Neural progenitor cell (in vitro differentiated cells): Measurements from ENCODE around the gene GFM2. TPM values are rescaled to one million over a fixed set of nuclear protein-coding genes. Genes with fewer than 3 reads are reported as not detected.
"Not testable (repeated sequence)": the region's sequence is repeated elsewhere in the genome, so short reads cannot be mapped to it uniquely, and the experiment has no call there.

Experiments
- DNase-seq: peaks from one replicate; pipeline ENCODE4 v3.0.0-alpha.2; 2016; ENCODE audit warnings: low spot score
- H2AFZ ChIP-seq: fragments of 200-600 bp; sonication (generic); replicated peaks from 2 replicates; pipeline ENCODE4 v1.6.1; 2016; ENCODE audit warnings: antibody characterized with exemption
- H3F3A ChIP-seq: fragments of 200-600 bp; sonication (generic); 2 replicates; pipeline ENCODE4 v1.6.1; 2016; ENCODE audit warnings: antibody characterized with exemption, low read depth
- H3K27ac ChIP-seq: fragments of 200-600 bp; sonication (generic); 2 replicates; pipeline ENCODE4 v1.5.1; 2016; ENCODE audit warnings: mild to moderate bottlenecking
- H3K27me3 ChIP-seq: fragments of 200-600 bp; sonication (generic); 2 replicates; pipeline ENCODE4 v1.6.1; 2016; ENCODE audit warnings: mild to moderate bottlenecking, moderate library complexity
- H3K36me3 ChIP-seq: fragments of 200-600 bp; sonication (generic); 2 replicates; pipeline ENCODE4 v1.5.1; 2016
- H3K4me1 ChIP-seq: fragments of 200-600 bp; sonication (generic); 2 replicates; pipeline ENCODE4 v1.6.1; 2016; ENCODE audit warnings: mixed run types
- H3K4me2 ChIP-seq: fragments of 200-600 bp; sonication (generic); 2 replicates; pipeline ENCODE4 v1.6.1; 2016
- H3K4me3 ChIP-seq: fragments of 200-600 bp; sonication (generic); 2 replicates; pipeline ENCODE4 v1.5.1; 2016
- H3K79me2 ChIP-seq: fragments of 200-600 bp; sonication (generic); 2 replicates; pipeline ENCODE4 v1.6.1; 2016; ENCODE audit warnings: low read depth
- H3K9ac ChIP-seq: fragments of 200-600 bp; sonication (generic); 2 replicates; pipeline ENCODE4 v1.6.1; 2016
- H3K9me3 ChIP-seq: fragments of 200-600 bp; sonication (generic); 2 replicates; pipeline ENCODE4 v1.5.1; 2016; ENCODE audit warnings: low read depth
- H4K20me1 ChIP-seq: fragments of 200-600 bp; sonication (generic); 2 replicates; pipeline ENCODE4 v1.6.1; 2016; ENCODE audit warnings: low read depth
- H3K27ac Mint-ChIP-seq: 3 replicates; pipeline ENCODE4 v1.8.0; 2021; ENCODE audit warnings: mixed read lengths
- H3K27me3 Mint-ChIP-seq: 2 replicates; pipeline ENCODE4 v1.8.0; 2022; ENCODE audit warnings: low read depth, mild to moderate bottlenecking, inconsistent platforms, moderate library complexity, mixed read lengths; ENCODE audit not compliant: insufficient read depth
- H3K36me3 Mint-ChIP-seq: 3 replicates; pipeline ENCODE4 v1.8.0; 2021; ENCODE audit warnings: mixed read lengths
- H3K4me1 Mint-ChIP-seq: 3 replicates; pipeline ENCODE4 v1.8.0; 2021; ENCODE audit warnings: mixed read lengths
- H3K4me3 Mint-ChIP-seq: 3 replicates; pipeline ENCODE4 v1.8.0; 2021; ENCODE audit warnings: mild to moderate bottlenecking, moderate library complexity, mixed read lengths
- H3K9me3 Mint-ChIP-seq: 3 replicates; pipeline ENCODE4 v1.8.0; 2020; ENCODE audit warnings: mixed read lengths
- EZH2 ChIP-seq: fragments of 200-600 bp; sonication (generic); IDR thresholded peaks from 2 replicates; pipeline ENCODE4 v1.6.1; 2017; ENCODE audit warnings: antibody characterized with exemption, mild to moderate bottlenecking, moderate library complexity
- EZH2phosphoT487 ChIP-seq: fragments of 200-600 bp; sonication (generic); IDR thresholded peaks from 2 replicates; pipeline ENCODE4 v1.6.1; 2017; ENCODE audit warnings: antibody characterized with exemption
- total RNA-seq: library from RNA; depleted of rRNA; stranded (reverse); fragments of >200 nt; gene quantifications from 2 replicates; pipeline ENCODE4 v1.2.3, GENCODE V29; 2015; ENCODE audit warnings: low replicate concordance
- TF ChIP-seq, protein P1 (sequence below): fragments of 200-600 bp; sonication (generic); IDR thresholded peaks from 2 replicates; pipeline ENCODE4 v1.5.1; 2017; ENCODE audit warnings: antibody characterized with exemption, mild to moderate bottlenecking

GFM2 gene
- total RNA-seq, 1 donor from 2014 or later = 67.9 TPM

DNA sequence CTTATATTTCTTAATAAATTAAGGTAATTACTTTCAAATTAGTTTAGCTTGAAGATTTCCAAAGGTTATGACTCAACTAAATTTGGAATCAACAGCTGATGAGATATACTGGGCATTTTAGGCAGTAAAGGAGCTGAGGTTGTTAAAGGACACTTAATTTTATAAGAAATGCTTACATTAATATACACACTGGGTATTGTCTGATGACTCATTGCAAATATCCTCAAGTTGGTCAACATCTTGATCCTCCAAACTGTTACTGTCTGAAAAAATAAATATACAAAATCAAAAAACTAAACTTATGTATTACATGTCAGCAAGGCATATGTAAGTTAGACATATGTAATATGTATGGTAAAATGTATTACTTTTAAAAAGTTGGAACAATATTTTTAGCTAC is 3.4 kb downstream of the GFM2 start:
- peaks cover 4% of the 10 kb centered on the region for H3K27me3 Mint-ChIP-seq
- DNase-seq = no peak
- peaks cover 3% of the 10 kb centered on the region for H3K36me3 Mint-ChIP-seq
- H3K79me2 ChIP-seq = peaks cover 50% of the 10 kb centered on the region
- TF ChIP-seq EZH2 = no peak
- TF ChIP-seq, protein P1, sequence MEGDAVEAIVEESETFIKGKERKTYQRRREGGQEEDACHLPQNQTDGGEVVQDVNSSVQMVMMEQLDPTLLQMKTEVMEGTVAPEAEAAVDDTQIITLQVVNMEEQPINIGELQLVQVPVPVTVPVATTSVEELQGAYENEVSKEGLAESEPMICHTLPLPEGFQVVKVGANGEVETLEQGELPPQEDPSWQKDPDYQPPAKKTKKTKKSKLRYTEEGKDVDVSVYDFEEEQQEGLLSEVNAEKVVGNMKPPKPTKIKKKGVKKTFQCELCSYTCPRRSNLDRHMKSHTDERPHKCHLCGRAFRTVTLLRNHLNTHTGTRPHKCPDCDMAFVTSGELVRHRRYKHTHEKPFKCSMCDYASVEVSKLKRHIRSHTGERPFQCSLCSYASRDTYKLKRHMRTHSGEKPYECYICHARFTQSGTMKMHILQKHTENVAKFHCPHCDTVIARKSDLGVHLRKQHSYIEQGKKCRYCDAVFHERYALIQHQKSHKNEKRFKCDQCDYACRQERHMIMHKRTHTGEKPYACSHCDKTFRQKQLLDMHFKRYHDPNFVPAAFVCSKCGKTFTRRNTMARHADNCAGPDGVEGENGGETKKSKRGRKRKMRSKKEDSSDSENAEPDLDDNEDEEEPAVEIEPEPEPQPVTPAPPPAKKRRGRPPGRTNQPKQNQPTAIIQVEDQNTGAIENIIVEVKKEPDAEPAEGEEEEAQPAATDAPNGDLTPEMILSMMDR = no peak
- no peak overlapping the region for H2AFZ ChIP-seq
- peaks cover 12% of the 10 kb centered on the region for H4K20me1 ChIP-seq
- H3K4me2 ChIP-seq = no peak overlapping the region
- H3K4me3 Mint-ChIP-seq = no peak overlapping the region
- no peak overlapping the region for H3K4me3 ChIP-seq
- no peaks in the 10 kb centered on the region for H3K27me3 ChIP-seq
- H3K27ac ChIP-seq = no peak overlapping the region
- no peak overlapping the region for H3K9ac ChIP-seq
- H3K4me1 ChIP-seq = peaks cover 7% of the 10 kb centered on the region
- H3K4me1 Mint-ChIP-seq = peaks cover 25% of the 10 kb centered on the region
- H3K27ac Mint-ChIP-seq = no peak overlapping the region
- peaks cover 4% of the 10 kb centered on the region for H3F3A ChIP-seq
- no peaks in the 10 kb centered on the region for H3K9me3 Mint-ChIP-seq
- no peaks in the 10 kb centered on the region for H3K9me3 ChIP-seq
- H3K36me3 ChIP-seq = peaks cover 9% of the 10 kb centered on the region

GRCh38 chr5:74762599-74762998 is 4.3 kb downstream of the GFM2 start:
- H3K4me1 Mint-ChIP-seq = peaks cover 18% of the 10 kb centered on the region
- H3K4me3 ChIP-seq = no peak overlapping the region

GRCh38 chr5:74761241-74761640 is 5.7 kb downstream of the GFM2 start:
- Histone ChIP-seq H2AFZ (no peak overlapping the region), H3K27ac (no peak overlapping the region), H3F3A (no peaks in the 10 kb centered on the region), H3K27me3 (no peaks in the 10 kb centered on the region), H3K4me2 (no peak overlapping the region), H3K9ac (no peak overlapping the region), H4K20me1 (no peaks in the 10 kb centered on the region), H3K4me1 (no peaks in the 10 kb centered on the region), H3K9me3 (no peaks in the 10 kb centered on the region), H3K36me3 (peaks cover 20% of the 10 kb centered on the region), H3K79me2 (peaks cover 30% of the 10 kb centered on the region), H3K4me3 (no peak overlapping the region)
- Mint-ChIP-seq H3K4me1 (peaks cover 10% of the 10 kb centered on the region), H3K36me3 (peaks cover 16% of the 10 kb centered on the region), H3K27ac (no peak overlapping the region), H3K9me3 (no peaks in the 10 kb centered on the region), H3K4me3 (no peak overlapping the region), H3K27me3 (peaks cover 2% of the 10 kb centered on the region)
- no peak for DNase-seq
- no peak for TF ChIP-seq EZH2phosphoT487
- TF ChIP-seq, protein P1 = no peak
- no peak for TF ChIP-seq EZH2

More at GRCh38 chr5:74762599-74762998, 4.3 kb downstream of the GFM2 start:
- H3K27me3 ChIP-seq = no peaks in the 10 kb centered on the region
- H3K36me3 ChIP-seq = peaks cover 15% of the 10 kb centered on the region
- H3K9me3 ChIP-seq = no peaks in the 10 kb centered on the region
- peaks cover 4% of the 10 kb centered on the region for H3F3A ChIP-seq
- H3K27ac Mint-ChIP-seq = no peak overlapping the region
- TF ChIP-seq, protein P1 = no peak
- TF ChIP-seq EZH2phosphoT487 (no peak), EZH2 (no peak)
- no peaks in the 10 kb centered on the region for H3K4me1 ChIP-seq
- H3K9ac ChIP-seq = no peak overlapping the region
- no peak overlapping the region for H2AFZ ChIP-seq
- H3K4me2 ChIP-seq = no peak overlapping the region
- H3K79me2 ChIP-seq = peaks cover 41% of the 10 kb centered on the region
- no peaks in the 10 kb centered on the region for H3K9me3 Mint-ChIP-seq
- DNase-seq = no peak
- no peak overlapping the region for H3K27ac ChIP-seq
- peaks cover 8% of the 10 kb centered on the region for H3K36me3 Mint-ChIP-seq
- H4K20me1 ChIP-seq = peaks cover 4% of the 10 kb centered on the region
- H3K27me3 Mint-ChIP-seq = peaks cover 3% of the 10 kb centered on the region
- no peak overlapping the region for H3K4me3 Mint-ChIP-seq

- H3K4me1 ChIP-seq, H3F3A ChIP-seq, H3K27me3 ChIP-seq, H3K4me3 Mint-ChIP-seq, H3K4me3 ChIP-seq, H3K27ac ChIP-seq, H3K9me3 Mint-ChIP-seq, DNase-seq, H2AFZ ChIP-seq, H3K9ac ChIP-seq, H3K27me3 Mint-ChIP-seq, H3K4me1 Mint-ChIP-seq, H3K79me2 ChIP-seq, H4K20me1 ChIP-seq, H3K27ac Mint-ChIP-seq, H3K9me3 ChIP-seq, H3K4me2 ChIP-seq: not testable (repeated sequence)
- peaks cover 10% of the 10 kb centered on the region for H3K36me3 Mint-ChIP-seq
- H3K36me3 ChIP-seq = peaks cover 11% of the 10 kb centered on the region
Measured at GRCh38 chr5:74748742-74749141, 18.2 kb downstream of the GFM2 start.
